ENCODE measurements around the gene DCTN2. TPM values are rescaled to one million over a fixed set of nuclear protein-coding genes. Genes with fewer than 3 reads are reported as not detected.

The DCTN2 gene
- total RNA-seq, result 65.8 and 87.9 TPM in 2 replicates

GRCh38 chr12:57546438-57547287 is at the start of gene DCTN2:
TSS of gene DCTN2 (minus strand) at chr12:57547192. CDS start at chr12:57547063, 129 bp downstream.
- TF ChIP-seq, protein P1, sequence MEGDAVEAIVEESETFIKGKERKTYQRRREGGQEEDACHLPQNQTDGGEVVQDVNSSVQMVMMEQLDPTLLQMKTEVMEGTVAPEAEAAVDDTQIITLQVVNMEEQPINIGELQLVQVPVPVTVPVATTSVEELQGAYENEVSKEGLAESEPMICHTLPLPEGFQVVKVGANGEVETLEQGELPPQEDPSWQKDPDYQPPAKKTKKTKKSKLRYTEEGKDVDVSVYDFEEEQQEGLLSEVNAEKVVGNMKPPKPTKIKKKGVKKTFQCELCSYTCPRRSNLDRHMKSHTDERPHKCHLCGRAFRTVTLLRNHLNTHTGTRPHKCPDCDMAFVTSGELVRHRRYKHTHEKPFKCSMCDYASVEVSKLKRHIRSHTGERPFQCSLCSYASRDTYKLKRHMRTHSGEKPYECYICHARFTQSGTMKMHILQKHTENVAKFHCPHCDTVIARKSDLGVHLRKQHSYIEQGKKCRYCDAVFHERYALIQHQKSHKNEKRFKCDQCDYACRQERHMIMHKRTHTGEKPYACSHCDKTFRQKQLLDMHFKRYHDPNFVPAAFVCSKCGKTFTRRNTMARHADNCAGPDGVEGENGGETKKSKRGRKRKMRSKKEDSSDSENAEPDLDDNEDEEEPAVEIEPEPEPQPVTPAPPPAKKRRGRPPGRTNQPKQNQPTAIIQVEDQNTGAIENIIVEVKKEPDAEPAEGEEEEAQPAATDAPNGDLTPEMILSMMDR (IDR thresholded peaks at IDR 0.05; ENCODE audit: insufficient read depth, low read length, severe bottlenecking), result peak; percentile 30
- H3K27me3 ChIP-seq (ENCODE audit: control insufficient read depth, insufficient read depth, low read length), result peaks cover 7% of the 10 kb centered on the region
- peak within 1 kb of the TSS; percentile 89 for H3K4me3 ChIP-seq (ENCODE audit: low read depth, low read length)
- peak; percentile 92 for DNase-seq (ENCODE audit: low read depth)
- FAIRE-seq, result no peak
- H3K36me3 ChIP-seq (ENCODE audit: control insufficient read depth, insufficient read depth, low read length), result peaks cover 2% of the 10 kb centered on the region

DNA sequence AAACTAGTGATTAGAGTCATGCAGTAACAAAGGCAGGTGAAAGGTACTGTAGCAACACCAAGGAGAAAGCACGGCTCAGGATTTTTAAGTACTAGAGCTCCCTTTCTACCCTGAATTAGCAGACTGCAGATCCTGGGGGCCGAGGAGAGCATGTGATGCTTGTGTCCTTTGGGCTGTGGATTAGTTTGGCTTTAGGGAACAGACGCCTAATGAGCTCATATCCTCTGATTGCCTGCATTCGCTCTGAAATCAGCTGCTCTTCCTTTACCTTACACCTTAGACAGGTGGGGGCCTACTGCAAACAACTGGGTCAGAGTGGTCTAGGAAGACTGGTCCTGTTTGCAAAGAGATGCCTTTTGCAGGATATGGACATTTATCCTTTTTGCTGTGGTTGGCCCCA is 46.2 kb upstream of the DCTN2 start:
- Histone ChIP-seq H3K36me3 (ENCODE audit: control insufficient read depth, insufficient read depth, low read length) (peaks cover 11% of the 10 kb centered on the region), H3K27me3 (ENCODE audit: control insufficient read depth, insufficient read depth, low read length) (no peaks in the 10 kb centered on the region), H3K4me3 (ENCODE audit: low read depth, low read length) (no peak overlapping the region)
- DNase-seq (ENCODE audit: low read depth), result no peak
- no peak for FAIRE-seq
- TF ChIP-seq, protein P1 (IDR thresholded peaks at IDR 0.05; ENCODE audit: insufficient read depth, low read length, severe bottlenecking), result no peak

GRCh38 chr12:57592551-57593165 is 45.7 kb upstream of the DCTN2 start:
- TF ChIP-seq, protein P1 (IDR thresholded peaks at IDR 0.05; ENCODE audit: insufficient read depth, low read length, severe bottlenecking), result no peak
- Histone ChIP-seq H3K4me3 (ENCODE audit: low read depth, low read length) (no peak overlapping the region), H3K27me3 (ENCODE audit: control insufficient read depth, insufficient read depth, low read length) (no peaks in the 10 kb centered on the region), H3K36me3 (ENCODE audit: control insufficient read depth, insufficient read depth, low read length) (peaks cover 7% of the 10 kb centered on the region)
- DNase-seq (ENCODE audit: low read depth) (peak; percentile 82), FAIRE-seq (no peak)

DNA sequence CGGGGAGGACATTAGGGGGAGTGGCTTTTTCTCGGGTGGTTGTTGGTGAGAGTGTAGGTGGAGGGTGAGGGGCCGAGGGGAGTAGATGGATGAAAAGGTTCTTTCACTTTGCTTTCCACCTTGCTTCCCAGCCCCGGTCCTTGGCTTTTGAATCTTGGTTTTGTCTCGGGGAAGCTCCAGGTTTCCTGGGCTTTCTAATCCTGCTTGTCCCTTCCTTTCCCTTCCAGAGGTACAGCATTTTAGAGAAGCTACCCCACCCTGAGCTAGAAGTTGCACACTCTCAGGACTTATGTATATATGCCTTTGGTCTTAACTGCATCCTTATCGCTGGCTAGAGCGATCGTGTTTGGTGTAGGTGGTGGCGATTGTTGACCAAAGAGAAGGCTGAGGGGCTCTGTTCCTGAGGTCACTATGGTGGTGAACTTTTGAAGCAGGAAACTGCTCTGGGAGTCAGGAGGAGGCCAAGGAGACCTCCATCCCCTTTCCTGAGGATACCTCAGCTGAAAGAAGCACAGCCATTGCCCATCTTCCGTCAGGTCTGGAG is 44.9 kb upstream of the DCTN2 start:
- TF ChIP-seq, protein P1 (IDR thresholded peaks at IDR 0.05; ENCODE audit: insufficient read depth, low read length, severe bottlenecking), result no peak
- Histone ChIP-seq H3K4me3 (ENCODE audit: low read depth, low read length) (peak overlapping the region; percentile 96), H3K27me3 (ENCODE audit: control insufficient read depth, insufficient read depth, low read length) (no peaks in the 10 kb centered on the region), H3K36me3 (ENCODE audit: control insufficient read depth, insufficient read depth, low read length) (peaks cover 7% of the 10 kb centered on the region)
- no peak for DNase-seq (ENCODE audit: low read depth)
- no peak for FAIRE-seq

GRCh38 chr12:57590864-57591781 is 44.1 kb upstream of the DCTN2 start, which contains the start of gene PIP4K2C:
TSS of gene PIP4K2C (plus strand) at chr12:57591192. CDS start at chr12:57591290, 98 bp downstream.
- TF ChIP-seq, protein P1 (IDR thresholded peaks at IDR 0.05; ENCODE audit: insufficient read depth, low read length, severe bottlenecking), result no peak
- H3K4me3 ChIP-seq (ENCODE audit: low read depth, low read length), result peak within 1 kb of the TSS; percentile 96
- FAIRE-seq, result no peak
- H3K27me3 ChIP-seq (ENCODE audit: control insufficient read depth, insufficient read depth, low read length), result no peaks in the 10 kb centered on the region
- DNase-seq (ENCODE audit: low read depth), result peak; percentile 80
- H3K36me3 ChIP-seq (ENCODE audit: control insufficient read depth, insufficient read depth, low read length), result peaks cover 7% of the 10 kb centered on the region

All from bronchial epithelial cell (primary cell).